Gastrocnemius medialis (tissue), 4 donors: ENCODE results near the gene SLCO3A1.

Experiments
- CTCF ChIP-seq, 5 experiments: fragments of 450-650 bp in 3 of 5; fragments of 200-600 bp in 2 of 5; sonication (generic) in 2 of 5; IDR thresholded peaks in 4 of 5; conservative IDR thresholded peaks in 1 of 5; 1 replicate in 4 of 5; 2 replicates in 1 of 5; pipeline ENCODE4 v1.5.1; 2016 to 2019; ENCODE audit warnings: antibody characterized with exemption in 5 of 5, mild to moderate bottlenecking in 3 of 5, moderate library complexity in 3 of 5
- POLR2A ChIP-seq, 2 donors: fragments of 450-650 bp; IDR thresholded peaks; one replicate each; pipeline ENCODE4 v1.6.1; 2017; ENCODE audit warnings: antibody characterized with exemption in 2 of 2, mild to moderate bottlenecking in 2 of 2, moderate library complexity in 2 of 2

GRCh38 chr15:91863621-91864255, 10.2 kb downstream of the SLCO3A1 start:
- TF ChIP-seq CTCF (IDR thresholded peaks at IDR 0.05 in 4 of 5, conservative IDR thresholded peaks at IDR 0.05 in 1 of 5) (no peak), POLR2A (IDR thresholded peaks at IDR 0.05) (no peak)
